Esophagus squamous epithelium (tissue), 4 donors: Measurements from ENCODE around the gene DENND11.

Experiments used
- CTCF ChIP-seq, 6 experiments: fragments of 450-650 bp in 4 of 6; fragments of 200-600 bp in 2 of 6; sonication (generic) in 2 of 6; IDR thresholded peaks; one replicate each; pipeline ENCODE4 v1.5.1; 2016 to 2019; ENCODE audit warnings: antibody characterized with exemption in 6 of 6, mild to moderate bottlenecking in 4 of 6, moderate library complexity in 4 of 6
- POLR2A ChIP-seq, 4 donors: fragments of 450-650 bp; IDR thresholded peaks; one replicate each; pipeline ENCODE4 v1.6.1; 2017; ENCODE audit warnings: antibody characterized with exemption in 4 of 4, mild to moderate bottlenecking in 4 of 4, moderate library complexity in 3 of 4

DNA sequence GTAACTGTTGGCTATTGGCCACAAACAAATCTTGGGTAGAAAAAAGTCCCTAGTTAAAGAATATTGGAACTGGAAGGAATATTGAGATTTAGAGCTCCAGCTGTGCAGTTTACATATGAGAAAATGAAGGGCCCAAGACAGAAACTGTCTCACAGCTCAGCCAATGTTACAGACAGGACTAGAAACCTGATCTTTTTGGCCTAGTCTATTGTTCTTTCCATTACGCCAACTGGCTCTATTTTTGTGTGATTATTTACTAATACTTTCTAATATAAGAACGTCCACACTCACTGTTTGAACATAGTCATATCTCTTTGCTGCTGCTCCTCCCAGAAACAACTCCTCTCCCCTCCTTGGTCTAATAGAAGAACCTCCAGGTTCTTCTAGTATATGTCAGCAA, 7.4 kb upstream of the DENND11 start:
- TF ChIP-seq CTCF (IDR thresholded peaks at IDR 0.05) (no peak), POLR2A (IDR thresholded peaks at IDR 0.05) (no peak)
